SU-DHL-6 (cell line): ENCODE measurements around the gene PYGB.

Experiments used
- CTCF ChIP-seq: fragments of 200-600 bp; sonication (generic); IDR thresholded peaks from one replicate; pipeline ENCODE4 v1.5.1; 2017; ENCODE audit warnings: antibody characterized with exemption, mild to moderate bottlenecking, low read length, moderate library complexity; ENCODE audit not compliant: insufficient read depth, poor library complexity, severe bottlenecking
- EZH2phosphoT487 ChIP-seq: fragments of 200-600 bp; sonication (generic), shearing (Covaris generic); conservative IDR thresholded peaks from 2 replicates; pipeline ENCODE4 v1.6.1; 2018; ENCODE audit warnings: mild to moderate bottlenecking, antibody characterized with exemption, low read length, moderate library complexity, mixed read lengths

GRCh38 chr20:25338112-25339023 lies 90.5 kb downstream of the PYGB start:
- TF ChIP-seq CTCF, result no peak
- TF ChIP-seq EZH2phosphoT487, result no peak
